Posterior vena cava (tissue), 2 donors: ENCODE results near the gene CSMD2. TPM values are rescaled to one million over a fixed set of nuclear protein-coding genes. Genes with fewer than 3 reads are reported as not detected.
"Not testable (repeated sequence)": the region's sequence is repeated elsewhere in the genome, so short reads cannot be mapped to it uniquely, and the experiment has no call there.

ENCODE experiments used
- DNase-seq: peaks from one replicate; pipeline ENCODE4 v3.0.0-alpha.2; 2020; ENCODE audit warnings: low spot score
- intact Hi-C, 2 donors: fragments of 100-400 bp; cut with DNase I; formaldehyde crosslinking; loops; one replicate each; pipeline versions ENCODE4 v1.14.1 to v1.14.2; 2022 to 2023
- total RNA-seq, 2 donors: library from RNA; stranded (reverse); fragmentation: NEBNext Ultra II Directional; extraction: Animal tissue kit (Norgen Biotek cat#: 25700); gene quantifications; one replicate each; pipeline ENCODE4 v1.2.1, GENCODE V29; 2021
- donor health status: DM: yes; HTN: yes; CAD: no.
- donor health status: DM: yes; HTN: yes; CAD: no.

The CSMD2 gene
- total RNA-seq, 2 donors from 2014 or later = 2.4 to 3.1 TPM

DNA sequence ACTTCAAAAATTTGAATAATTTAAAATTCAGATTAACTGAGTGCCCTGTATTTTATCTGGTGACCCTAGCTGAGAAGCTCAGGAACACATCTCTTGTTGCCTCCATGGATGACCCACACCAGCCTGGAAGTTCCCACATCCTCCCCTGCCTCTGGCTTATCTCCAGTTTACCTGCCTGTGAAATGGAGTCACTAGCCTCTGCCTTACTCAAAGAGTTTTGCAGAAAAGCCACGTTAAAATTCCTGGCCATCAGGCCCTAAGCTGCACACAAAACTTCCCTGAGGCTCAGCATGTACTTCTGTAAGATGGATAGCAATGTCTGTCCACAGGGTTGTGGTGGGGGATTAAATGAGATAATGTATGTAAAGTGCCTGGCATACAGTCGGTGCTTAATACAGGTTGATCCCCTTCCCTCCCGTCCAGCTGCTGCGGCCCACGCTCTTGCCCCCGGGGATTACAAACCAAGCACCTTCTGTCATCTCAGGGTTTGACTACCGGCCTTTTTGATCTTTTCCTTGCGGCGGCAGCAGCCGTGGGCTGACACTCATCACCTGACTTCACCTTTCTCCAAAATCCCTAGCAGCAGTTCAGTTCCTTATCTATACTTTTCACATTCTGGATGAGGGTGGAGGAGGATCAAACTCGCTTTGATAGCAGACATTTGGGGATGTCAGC lies 136.5 kb downstream of the CSMD2 start:
- intact Hi-C loops = no loop called here
- no peak for DNase-seq

DNA sequence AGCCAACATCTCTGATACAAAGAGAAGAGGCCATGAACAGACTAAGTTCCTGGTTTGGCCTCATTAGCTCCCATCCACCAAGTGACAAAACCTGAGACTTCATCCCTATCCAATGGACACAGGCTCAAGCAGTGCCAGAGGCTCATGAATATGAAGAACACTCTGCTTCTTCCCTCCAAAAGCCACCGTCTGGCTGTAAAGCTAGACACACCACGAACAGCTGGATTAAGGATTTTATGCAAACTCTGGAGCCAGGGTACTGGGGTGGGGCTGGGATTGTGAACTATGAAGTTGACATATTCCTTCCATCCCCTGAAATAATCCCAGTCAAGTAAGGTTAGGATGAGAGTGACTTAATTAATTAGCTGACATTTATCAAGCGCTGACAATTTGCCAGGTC lies 139.4 kb downstream of the CSMD2 start:
- DNase-seq = no peak
- intact Hi-C loops = no loop called here

DNA sequence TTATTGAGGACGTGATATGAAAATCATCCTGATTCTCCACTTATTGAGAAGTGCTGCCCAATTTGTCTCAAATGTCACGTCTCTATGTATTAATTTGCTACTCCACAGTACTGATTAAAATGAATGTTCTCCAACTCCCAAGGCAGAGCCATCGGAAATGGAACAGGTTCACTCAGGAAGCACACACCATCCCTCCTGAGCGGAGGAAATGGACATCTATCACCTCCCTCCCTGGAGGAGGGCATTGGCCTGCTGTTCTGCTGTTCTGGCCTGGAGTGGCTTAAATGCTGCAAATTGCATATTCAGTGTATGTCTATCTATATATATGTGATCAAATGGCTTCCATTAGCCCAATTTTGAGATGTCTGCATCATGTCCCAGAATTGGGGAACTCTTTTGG lies 140.5 kb downstream of the CSMD2 start:
- intact Hi-C loops = no loop called here
- DNase-seq = no peak

DNA sequence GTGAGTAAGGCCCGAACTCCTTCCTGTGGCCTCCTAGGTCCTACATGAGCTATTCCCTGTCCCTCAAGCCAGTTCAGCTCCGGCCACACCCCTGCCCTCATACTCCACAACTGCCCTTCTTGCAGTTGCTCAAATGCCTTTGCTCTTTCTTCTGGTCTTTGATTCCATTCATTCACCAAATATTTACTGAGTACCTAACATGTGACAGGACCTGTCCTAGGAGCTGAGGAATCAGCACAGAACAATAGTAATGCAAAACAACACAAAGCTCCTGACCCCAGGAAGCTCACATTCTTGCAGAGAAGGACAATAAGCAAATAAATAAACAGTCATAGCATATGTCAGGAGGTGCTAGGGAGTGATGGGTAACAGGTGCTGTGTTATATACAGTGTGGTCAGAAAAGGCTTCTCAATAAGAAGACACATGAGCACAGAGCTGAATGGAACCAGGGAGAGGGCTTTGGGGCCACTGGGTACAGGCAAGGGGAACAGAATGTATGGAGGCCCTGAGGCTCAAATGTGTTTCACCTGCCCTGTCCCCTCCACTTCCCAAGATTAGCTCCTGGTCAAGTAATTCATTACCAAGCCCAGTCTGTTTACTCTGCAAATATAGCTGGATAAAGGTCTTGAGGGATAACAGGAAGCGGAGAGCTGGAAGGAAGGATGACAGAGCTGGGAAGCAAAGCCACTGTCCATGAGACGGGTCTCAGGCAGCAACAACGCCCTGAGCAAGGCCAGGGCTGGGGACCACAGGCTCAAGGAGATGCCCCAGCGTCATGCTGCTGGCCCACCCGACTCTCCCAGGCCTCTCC lies 145.1 kb downstream of the CSMD2 start:
- intact Hi-C loops = no loop called here
- DNase-seq = no peak

DNA sequence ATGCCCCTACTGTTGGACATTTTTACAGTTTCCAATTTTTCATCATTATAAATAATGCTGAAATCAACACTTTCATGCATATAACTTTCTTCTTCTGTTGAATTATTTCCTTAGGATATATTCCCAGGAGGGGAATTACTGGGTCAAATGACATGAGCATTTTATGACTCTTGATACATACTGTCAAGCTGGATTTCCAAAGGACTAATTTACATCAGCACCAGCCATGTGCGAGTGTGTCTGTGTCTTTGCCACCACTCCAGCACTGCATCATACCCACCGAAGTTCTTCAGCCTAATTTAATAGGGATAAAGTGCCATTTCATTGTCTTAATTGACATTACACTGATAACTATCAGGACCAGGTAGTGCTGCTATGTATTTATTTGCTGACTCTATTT lies 146.7 kb downstream of the CSMD2 start:
- intact Hi-C loops = no loop called here
- DNase-seq = no peak

DNA sequence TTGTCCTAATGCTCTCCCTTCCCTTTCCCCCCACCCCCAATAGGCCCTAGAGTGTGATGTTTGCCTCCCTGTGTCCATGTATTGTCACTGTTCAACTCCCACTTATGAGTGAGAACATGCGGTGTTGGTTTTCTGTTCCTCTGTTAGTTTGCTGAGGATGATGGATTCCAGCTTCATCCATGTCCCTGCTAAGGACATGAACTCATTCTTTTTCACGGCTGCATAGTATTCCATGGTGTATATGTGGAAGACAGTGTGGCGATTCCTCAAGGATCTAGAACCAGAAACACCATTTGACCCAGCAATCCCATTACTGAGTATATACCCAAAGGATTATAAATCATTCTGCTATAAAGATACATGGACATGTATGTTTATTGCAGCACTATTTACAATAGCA lies 148.7 kb downstream of the CSMD2 start:
- intact Hi-C loops, DNase-seq: not testable (repeated sequence)

DNA sequence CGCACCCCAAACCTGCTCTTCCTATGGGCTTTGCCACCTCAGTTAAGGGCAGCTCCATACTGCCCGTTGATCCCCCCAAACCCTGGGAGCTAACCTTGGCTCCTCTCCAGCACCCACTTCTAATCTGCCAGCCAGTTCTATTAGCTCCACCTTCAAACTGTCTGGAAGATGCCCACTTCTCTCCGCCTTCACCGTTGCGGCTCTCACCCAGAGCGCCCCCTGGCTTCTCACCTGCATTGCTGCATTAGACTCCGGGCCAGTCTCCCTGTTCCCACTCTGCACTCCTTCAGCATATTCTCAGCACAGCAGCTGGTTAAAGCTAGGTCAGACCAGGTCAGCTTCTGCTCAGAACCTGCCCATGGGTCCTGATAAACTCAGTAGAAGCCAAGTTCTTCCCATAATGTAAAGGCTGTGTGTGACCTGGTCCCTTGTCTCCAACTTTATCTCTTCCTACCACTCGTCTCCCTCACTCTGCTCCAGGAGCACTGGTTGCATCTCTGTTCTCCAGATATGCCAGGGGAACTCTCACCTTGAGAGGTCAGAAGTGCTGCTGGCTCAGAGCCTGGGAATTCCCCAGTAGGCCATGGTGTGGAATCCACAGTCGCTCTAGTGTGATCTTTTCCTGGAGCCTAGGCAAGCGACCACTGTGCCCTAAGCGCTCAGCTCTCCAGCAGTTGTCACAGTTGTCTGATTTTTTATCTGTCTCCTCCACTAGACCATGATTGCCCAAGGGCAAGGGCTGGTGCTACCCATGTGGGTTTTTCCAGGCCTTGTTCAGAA lies 150.9 kb downstream of the CSMD2 start:
- intact Hi-C loops = no loop called here
- DNase-seq = no peak

DNA sequence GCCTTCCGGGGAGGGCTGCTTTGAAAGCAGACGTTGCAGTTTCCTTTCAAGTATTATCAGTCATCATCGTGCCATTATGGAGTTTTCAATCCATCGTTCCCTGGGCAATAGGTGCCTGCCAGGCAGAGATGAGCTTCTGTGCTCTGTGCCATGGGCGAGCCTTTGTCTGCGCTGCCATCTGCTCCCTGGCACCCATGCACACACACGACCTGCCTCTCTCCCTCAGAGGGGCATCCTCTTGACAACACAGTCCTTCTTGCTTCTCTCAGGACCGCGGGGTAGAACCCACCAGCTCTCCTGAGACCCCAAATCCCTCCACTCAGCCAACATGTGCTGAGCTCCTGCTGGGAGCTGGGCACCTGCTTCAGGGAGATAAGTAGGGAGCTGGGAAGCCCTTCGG lies 151.9 kb downstream of the CSMD2 start:
- DNase-seq = no peak
- intact Hi-C loops = no loop called here

DNA sequence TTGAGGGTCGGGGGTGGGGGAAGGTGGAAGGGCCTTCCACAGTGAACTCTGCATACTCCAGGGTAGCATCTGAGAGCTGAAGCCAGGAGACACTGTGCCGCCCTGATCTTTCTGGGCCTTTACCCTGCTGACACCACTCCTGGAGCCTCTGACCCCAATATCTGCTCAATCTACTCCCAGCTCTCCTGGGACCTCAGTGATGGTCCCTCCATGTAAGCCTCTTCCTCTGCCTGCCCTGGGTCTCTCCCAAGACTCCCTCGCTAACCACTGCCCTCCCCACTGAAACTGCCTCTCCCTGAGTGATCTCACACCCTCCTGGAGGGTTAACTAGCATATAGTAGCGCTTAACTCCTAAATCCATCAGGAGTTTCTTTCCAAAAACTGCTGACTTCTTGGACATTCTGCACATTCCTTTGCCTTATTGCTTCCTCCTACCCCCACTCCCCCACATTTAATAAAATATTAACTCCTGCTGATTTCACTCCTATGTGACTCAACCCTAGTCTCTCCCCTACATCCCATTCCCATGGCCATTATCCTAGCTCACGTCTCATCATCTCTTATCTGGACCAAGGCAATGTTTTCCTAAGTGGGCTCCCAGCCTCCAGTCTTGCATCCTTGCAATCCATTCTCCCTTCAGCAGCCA lies 155.6 kb downstream of the CSMD2 start:
- intact Hi-C loops = no loop called here
- DNase-seq = no peak

DNA sequence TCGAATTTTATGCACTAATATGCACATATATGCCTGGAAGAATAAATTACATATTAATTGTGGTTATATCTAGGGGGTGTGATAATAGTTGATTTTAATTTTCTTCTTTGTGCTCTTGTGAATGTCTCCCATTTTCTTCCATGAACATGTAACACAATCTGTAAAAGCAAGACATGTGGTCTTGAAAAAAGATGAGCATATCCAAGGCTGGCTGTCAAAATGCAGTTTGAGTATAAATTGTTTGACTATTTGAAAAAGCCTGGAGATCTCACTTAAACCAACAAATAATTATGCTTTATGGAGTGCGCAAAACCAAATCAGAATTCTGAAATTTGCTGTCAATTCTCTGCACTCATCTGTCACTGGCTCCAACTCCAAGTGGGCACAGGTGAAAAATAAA lies 157.3 kb downstream of the CSMD2 start:
- no peak for DNase-seq
- intact Hi-C loops = no loop called here

DNA sequence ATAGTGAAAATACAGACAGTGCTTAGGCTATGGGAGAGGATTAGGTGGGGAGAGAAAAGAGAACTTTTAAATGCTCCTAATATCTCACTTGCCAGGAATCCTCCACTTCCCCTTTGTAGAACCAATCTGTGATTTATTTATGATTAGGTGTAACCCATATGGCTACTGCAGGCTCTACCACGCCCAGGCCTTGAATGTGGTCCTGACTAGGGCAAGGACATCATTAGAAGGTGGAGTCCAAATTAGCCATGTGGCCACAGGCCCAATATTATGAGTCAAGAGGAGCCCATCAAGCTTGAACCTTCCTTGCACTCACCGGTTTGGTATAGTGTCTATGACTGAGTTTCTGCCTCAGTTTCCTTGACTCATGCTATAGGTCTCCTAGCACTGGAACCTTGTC lies 159.7 kb downstream of the CSMD2 start:
- no peak for DNase-seq

DNA sequence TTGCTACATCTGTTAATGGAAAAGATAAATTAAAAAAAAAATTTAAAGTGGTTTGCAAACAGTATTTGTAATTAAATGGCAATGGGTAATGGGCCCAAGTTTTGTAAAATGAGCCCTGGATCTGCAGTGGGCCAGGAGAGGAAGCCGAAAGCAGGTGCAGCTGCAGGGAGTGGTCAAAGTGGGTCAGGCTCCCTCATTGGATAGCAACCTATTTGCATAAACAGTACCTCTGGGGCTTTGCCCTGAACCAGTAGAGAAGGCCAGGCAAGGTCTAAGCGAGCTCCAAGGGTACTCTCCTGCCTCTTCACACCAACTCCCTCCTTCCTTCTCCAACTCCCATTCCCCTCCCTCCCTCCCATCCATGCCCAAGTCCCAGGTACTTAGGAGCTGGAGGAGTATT lies 162.2 kb downstream of the CSMD2 start:
- no peak for DNase-seq
- intact Hi-C loops = no loop called here

More for the DNA sequence above, 159.7 kb downstream of the CSMD2 start:
- intact Hi-C loops = no loop called here

DNA sequence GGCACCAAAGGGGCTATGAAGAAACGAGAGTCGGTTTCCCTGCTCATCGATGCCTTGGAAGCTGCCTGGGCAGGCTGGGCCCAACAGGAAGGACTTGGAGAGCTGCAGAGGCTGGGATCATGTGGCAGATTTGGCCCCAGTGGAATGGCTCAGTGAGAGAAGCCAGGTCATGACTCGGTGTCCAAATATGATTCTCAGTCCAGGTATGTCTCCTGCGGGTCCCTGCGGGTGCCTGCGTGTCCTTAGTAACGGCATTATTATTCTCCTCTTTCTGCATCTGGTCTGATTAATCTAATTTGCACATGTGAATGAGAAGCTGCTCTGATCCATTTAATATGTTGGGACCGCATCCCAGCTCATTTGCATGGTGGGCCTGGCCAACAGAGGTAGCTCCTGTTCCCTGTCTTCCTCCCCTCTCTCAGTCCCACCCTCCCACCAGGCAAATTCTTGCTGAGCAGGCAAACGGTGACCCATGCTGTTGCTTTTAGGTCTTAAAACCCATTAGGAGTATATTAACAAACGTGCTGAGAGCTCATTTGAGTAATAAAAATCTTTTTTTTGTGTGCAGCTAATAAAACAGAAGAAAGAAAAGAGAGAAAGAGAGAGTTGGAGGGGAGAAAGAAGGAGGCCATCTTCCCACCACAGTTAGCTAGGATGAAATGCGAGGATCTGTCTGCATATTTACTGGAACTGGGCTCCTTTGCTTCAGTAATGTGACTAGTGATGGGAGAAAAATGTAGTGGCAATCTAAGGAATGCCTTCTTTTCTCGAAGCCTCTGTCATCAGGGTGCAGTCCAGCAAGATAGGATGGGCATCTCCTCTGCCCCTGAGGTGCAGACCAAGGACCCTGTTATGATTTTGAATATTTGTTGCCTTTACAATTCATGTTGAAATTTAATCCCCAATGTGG lies 167.6 kb downstream of the CSMD2 start:
- DNase-seq = no peak
- intact Hi-C loops = no loop called here

DNA sequence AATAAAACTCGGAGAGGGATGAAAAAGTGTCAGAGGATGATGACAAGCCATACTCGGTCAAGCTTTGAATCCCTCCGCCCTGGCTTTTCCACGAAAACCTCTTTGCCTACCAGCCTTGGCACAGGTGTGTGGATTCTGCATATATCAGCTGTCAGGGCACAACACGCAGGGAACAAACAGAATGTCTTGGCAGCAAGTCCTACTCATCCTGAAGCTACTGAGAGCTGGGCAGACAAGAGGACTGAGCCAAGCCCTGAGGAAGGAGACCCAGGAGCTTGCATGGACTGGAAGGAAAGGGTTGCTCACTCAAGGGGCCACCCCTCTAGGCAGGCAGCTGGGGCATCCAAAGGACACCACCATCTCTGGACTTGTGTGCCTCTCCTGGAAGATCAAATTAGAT lies 168.7 kb downstream of the CSMD2 start:
- no peak for DNase-seq
- intact Hi-C loops = no loop called here

DNA sequence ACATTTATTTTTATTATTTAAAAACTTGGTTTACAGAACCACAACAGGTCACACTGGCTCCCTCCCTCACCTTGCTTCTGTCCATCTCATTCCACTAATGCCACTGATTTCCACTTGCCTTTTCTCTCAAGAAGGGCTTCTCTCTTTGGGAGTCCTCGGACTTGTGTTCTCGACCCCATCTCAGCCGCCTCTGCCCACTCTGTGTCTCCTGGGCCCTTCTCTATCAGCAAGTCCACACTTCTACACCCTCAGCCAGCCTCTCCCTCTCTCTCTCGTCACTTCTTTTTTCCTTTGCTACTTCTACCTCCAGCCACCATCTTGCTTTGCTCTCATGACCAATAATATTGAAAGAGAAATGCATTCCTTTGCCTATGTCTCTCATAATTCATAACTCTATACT lies 171.7 kb downstream of the CSMD2 start:
- intact Hi-C loops = no loop called here
- no peak for DNase-seq

DNA sequence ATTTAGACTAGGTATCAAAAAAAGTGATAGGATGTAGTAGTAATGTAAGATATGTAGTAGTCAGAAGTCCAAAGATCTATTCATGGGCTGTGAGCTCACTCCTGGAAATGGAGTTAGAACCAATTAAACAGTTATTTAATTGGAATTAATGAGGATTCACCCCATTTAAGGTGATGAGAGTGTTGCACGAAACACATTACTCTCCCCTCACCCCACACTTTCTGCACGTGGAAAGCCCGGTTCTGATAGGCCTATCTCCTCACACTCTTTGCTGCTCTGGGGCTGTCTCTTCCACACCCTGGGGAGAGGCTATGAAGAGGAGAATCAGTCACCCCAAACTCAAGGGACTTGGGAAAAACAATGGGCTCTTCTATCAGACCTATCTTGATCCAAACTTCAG lies 174.7 kb downstream of the CSMD2 start:
- intact Hi-C loops = no loop called here
- no peak for DNase-seq

DNA sequence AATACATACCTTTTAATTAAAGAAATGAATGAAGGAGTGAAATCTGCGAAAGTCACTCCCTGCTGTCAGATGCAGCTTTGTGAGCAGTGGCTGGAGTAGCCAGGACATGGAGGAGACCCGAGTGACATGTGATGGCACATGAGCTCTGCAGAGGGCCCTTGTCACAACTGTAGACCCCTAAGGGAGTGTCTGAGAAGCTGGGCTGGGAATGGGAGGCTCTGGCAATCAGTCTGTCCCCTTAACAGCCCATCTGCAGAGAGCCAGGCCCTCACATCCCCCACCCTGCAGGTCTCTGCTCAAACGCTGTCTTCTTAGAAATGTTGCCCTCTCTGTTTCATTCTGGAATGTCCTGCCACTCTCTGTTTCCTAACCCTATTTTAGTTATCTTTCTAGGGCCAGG lies 176.9 kb downstream of the CSMD2 start:
- intact Hi-C loops = loop anchor here (1.0 to 10.0 kb wide), 2 partner anchors 46 to 93 kb away; no protein-coding TSS in a partner anchor
- DNase-seq = no peak

DNA sequence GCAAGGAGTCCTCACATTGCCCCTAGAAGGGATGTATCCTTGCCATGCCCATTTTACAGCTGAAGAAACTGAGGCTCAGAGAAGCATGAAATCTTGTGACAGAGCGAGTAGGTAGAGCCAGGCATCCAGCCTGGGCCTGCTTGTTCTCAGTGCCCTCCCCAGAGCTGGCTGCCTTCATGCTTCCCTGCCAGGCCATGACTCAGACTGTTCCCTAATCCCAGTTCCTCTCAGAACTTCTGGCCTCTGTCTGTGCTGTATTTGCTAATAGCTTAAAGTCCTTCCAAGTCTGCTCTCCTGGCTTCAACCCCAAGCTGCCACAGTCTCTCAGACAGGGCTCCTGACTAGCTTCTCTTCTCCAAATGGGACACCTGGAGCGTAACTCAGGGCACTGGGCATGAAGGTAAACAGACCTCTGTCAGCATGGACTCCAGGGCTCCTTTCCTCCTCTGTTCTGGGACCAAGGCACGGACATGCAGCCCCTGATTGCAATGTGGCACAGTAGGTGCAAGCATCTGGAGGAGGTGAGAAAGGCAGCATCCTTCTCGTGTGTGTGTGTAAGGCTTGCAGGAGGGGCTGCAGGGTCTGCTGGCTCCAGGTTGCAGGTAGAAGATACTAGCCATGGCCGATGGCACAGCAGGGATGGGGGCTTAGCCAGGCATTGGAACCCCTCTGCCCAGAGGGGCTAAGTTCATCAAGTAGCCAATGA lies 178.5 kb downstream of the CSMD2 start:
- peak; percentile 87 for DNase-seq

More for the DNA sequence above, 178.5 kb downstream of the CSMD2 start:
- intact Hi-C loops = loop anchor here in 1 of 2 donors (10.0 kb wide), 1 partner anchor 92 kb away; no protein-coding TSS in a partner anchor
